ENCODE data around the gene NAALADL1. TPM values are rescaled to one million over a fixed set of nuclear protein-coding genes. Genes with fewer than 3 reads are reported as not detected.

The NAALADL1 gene
- total RNA-seq, 1 donor from 2014 or later, result not detected

DNA sequence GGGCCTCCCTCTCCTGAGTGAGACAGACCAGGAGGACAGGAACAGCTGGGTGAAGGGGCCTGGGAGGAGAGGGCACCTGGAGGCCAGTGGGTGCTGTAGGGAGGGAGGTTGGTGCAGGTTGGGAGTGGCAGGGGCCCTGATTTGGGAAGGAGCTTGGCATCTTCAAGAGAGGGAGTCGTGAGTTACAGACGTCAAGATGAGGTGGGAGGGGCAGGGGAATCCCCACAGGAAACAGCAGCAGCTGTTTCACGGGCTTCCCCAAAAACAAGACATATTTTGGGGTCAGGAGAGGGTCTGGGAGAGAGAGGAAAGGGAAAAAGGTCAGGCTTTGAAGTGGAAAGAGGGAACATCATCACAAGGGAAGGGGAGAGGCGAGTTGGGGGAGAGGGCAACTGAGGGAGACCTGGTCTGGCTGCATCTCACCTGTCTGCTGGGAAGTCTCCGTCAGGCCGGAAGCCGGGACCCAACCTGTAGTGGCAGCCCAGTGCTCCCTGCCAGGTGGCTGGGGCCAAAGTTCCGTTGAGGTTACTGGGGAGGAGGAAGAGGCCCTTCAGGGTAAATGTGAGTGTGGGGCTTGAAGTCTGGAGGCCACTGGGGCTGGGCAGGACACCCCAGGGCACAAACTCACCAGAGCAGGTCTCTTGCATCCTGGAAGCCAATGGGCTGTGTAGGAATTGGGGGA lies 4.4 kb downstream of the NAALADL1 start:
- no peak overlapping the region for H3K4me3 Mint-ChIP-seq (ENCODE audit: unreplicated experiment)
- TF ChIP-seq CTCF (IDR thresholded peaks at IDR 0.05), result no peak
- no peaks in the 10 kb centered on the region for H3K9me3 Mint-ChIP-seq (ENCODE audit: low read depth)
- H3K4me1 Mint-ChIP-seq (ENCODE audit: low read depth), result no peaks in the 10 kb centered on the region
- no peaks in the 10 kb centered on the region for H3K36me3 Mint-ChIP-seq (ENCODE audit: low read depth)
- DNase-seq (ENCODE audit: low spot score), result no peak
- no peak overlapping the region for H3K27ac Mint-ChIP-seq (ENCODE audit: unreplicated experiment)
- H3K27me3 Mint-ChIP-seq (ENCODE audit: low read depth), result peaks cover 12% of the 10 kb centered on the region

- no peak for TF ChIP-seq CTCF (IDR thresholded peaks at IDR 0.05)
- Mint-ChIP-seq H3K4me1 (ENCODE audit: low read depth) (no peaks in the 10 kb centered on the region), H3K27me3 (ENCODE audit: low read depth) (peaks cover 12% of the 10 kb centered on the region), H3K36me3 (ENCODE audit: low read depth) (no peaks in the 10 kb centered on the region), H3K9me3 (ENCODE audit: low read depth) (no peaks in the 10 kb centered on the region), H3K4me3 (ENCODE audit: unreplicated experiment) (no peak overlapping the region), H3K27ac (ENCODE audit: unreplicated experiment) (no peak overlapping the region)
- no peak for DNase-seq (ENCODE audit: low spot score)
These were observed 6.9 kb downstream of the NAALADL1 start for GRCh38 chr11:65051398-65051858.

DNA sequence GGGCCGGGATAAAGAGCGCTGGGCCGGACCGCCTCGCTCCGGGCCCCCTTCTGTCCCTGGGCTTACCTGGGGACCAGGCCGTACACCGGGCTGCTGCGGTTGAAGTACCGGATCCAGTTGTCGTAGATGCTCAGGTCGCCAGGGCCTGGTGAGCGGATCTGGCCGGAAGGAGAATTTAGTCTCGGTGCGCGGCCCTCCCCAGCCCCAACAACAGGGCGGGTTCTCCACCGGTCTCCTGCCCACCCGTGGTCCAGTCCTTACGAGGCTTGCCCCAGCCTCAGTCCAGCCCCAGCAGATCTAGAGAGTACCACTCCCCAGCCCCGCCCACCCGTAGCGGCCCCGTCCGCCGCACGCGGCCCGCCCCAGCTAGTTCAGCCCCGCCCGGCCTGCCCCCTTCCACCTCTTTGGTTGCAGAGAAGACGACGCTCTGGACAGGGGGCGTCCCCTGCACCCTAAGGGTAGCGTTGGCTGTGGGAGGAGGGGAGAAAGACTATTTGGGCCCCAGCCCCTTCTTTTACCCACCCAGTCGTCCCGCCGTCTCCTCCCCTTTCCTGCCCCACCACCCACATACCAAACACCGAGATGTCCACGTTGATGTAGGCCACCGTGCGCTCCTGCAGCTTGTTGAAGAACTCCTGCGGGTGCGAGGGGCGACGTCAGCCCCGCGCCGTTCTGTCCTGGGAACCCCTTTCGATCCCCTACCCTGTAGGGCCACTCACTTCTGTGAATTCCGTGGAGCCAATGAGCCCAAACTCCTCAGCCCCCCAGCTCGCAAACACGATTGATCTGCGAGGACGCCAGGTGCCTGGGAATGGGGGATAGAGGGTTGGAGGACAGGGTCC lies 10.6 kb downstream of the NAALADL1 start:
- H3K36me3 Mint-ChIP-seq (ENCODE audit: low read depth), result peaks cover 3% of the 10 kb centered on the region
- no peaks in the 10 kb centered on the region for H3K9me3 Mint-ChIP-seq (ENCODE audit: low read depth)
- H3K4me3 Mint-ChIP-seq (ENCODE audit: unreplicated experiment), result no peak overlapping the region
- no peaks in the 10 kb centered on the region for H3K27me3 Mint-ChIP-seq (ENCODE audit: low read depth)
- DNase-seq (ENCODE audit: low spot score), result no peak
- no peak overlapping the region for H3K27ac Mint-ChIP-seq (ENCODE audit: unreplicated experiment)
- TF ChIP-seq CTCF (IDR thresholded peaks at IDR 0.05), result no peak
- peaks cover 2% of the 10 kb centered on the region for H3K4me1 Mint-ChIP-seq (ENCODE audit: low read depth)

GRCh38 chr11:65045728-65046127 lies 12.6 kb downstream of the NAALADL1 start:
- Mint-ChIP-seq H3K9me3 (ENCODE audit: low read depth) (no peaks in the 10 kb centered on the region), H3K36me3 (ENCODE audit: low read depth) (peaks cover 3% of the 10 kb centered on the region), H3K4me3 (ENCODE audit: unreplicated experiment) (no peak overlapping the region), H3K27me3 (ENCODE audit: low read depth) (no peaks in the 10 kb centered on the region), H3K27ac (ENCODE audit: unreplicated experiment) (no peak overlapping the region), H3K4me1 (ENCODE audit: low read depth) (peaks cover 15% of the 10 kb centered on the region)
- DNase-seq (ENCODE audit: low spot score), result no peak
- no peak for TF ChIP-seq CTCF (IDR thresholded peaks at IDR 0.05)

GRCh38 chr11:65045061-65045460 lies 13.3 kb downstream of the NAALADL1 start:
- no peaks in the 10 kb centered on the region for H3K27me3 Mint-ChIP-seq (ENCODE audit: low read depth)
- H3K4me1 Mint-ChIP-seq (ENCODE audit: low read depth), result peaks cover 18% of the 10 kb centered on the region
- H3K36me3 Mint-ChIP-seq (ENCODE audit: low read depth), result peaks cover 3% of the 10 kb centered on the region
- DNase-seq (ENCODE audit: low spot score), result no peak
- no peak overlapping the region for H3K27ac Mint-ChIP-seq (ENCODE audit: unreplicated experiment)
- no peaks in the 10 kb centered on the region for H3K9me3 Mint-ChIP-seq (ENCODE audit: low read depth)
- TF ChIP-seq CTCF (IDR thresholded peaks at IDR 0.05), result no peak
- H3K4me3 Mint-ChIP-seq (ENCODE audit: unreplicated experiment), result no peak overlapping the region

Measured in chondrocyte (in vitro differentiated cells).